HUES64 (cell line): ENCODE data around the gene MYO10.

Experiments used
- H3K27ac ChIP-seq: 2 replicates; pipeline ENCODE4 v1.7.0; 2013; ENCODE audit warnings: low read depth, low read length, inconsistent platforms
- H3K27me3 ChIP-seq: 2 replicates; pipeline ENCODE4 v1.6.1; 2013; ENCODE audit warnings: mild to moderate bottlenecking, low read length; ENCODE audit not compliant: insufficient read depth
- H3K36me3 ChIP-seq: 2 replicates; pipeline ENCODE4 v1.6.1; 2013; ENCODE audit warnings: mild to moderate bottlenecking, low read length; ENCODE audit not compliant: insufficient read depth
- H3K4me1 ChIP-seq: 2 replicates; pipeline ENCODE4 v1.6.1; 2013; ENCODE audit warnings: mild to moderate bottlenecking, low read length, moderate library complexity; ENCODE audit not compliant: insufficient read depth
- H3K4me3 ChIP-seq: 2 replicates; pipeline ENCODE4 v1.5.1; 2013; ENCODE audit warnings: mild to moderate bottlenecking, low read length, moderate library complexity
- H3K9ac ChIP-seq: 2 replicates; pipeline ENCODE4 v1.6.1; 2013; ENCODE audit warnings: mild to moderate bottlenecking, low read depth, low read length
- H3K9me3 ChIP-seq: 2 replicates; pipeline ENCODE4 v1.6.1; 2013; ENCODE audit warnings: low read depth, low read length; ENCODE audit not compliant: insufficient read depth
- WGBS: fragments of 150-250, 120-280 bp; methylation state at CpG from one replicate; pipeline ENCODE4 v1.1.7; 2013; ENCODE audit warnings: missing lambda C conversion rate; 5-methylcytosine and 5-hydroxymethylcytosine counted together

The MYO10 gene

DNA sequence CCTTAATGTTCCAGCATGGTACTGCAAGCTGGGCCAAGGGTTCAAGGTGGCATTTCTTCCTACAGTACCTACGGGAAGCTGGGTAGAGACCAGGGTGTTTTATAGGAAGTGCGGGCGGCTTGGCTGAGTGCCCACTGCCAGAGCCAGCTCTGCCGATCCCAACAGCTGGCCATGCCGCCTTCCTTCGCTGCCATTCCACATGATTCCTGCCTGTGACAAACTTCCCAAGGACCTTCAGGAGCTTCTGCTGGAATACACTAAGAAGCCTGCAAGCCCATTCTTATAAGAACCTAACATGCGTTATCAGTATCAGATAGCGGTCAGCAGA is 22.0 kb downstream of the MYO10 start:
- H3K4me1 ChIP-seq = peaks cover 11% of the 10 kb centered on the region

DNA sequence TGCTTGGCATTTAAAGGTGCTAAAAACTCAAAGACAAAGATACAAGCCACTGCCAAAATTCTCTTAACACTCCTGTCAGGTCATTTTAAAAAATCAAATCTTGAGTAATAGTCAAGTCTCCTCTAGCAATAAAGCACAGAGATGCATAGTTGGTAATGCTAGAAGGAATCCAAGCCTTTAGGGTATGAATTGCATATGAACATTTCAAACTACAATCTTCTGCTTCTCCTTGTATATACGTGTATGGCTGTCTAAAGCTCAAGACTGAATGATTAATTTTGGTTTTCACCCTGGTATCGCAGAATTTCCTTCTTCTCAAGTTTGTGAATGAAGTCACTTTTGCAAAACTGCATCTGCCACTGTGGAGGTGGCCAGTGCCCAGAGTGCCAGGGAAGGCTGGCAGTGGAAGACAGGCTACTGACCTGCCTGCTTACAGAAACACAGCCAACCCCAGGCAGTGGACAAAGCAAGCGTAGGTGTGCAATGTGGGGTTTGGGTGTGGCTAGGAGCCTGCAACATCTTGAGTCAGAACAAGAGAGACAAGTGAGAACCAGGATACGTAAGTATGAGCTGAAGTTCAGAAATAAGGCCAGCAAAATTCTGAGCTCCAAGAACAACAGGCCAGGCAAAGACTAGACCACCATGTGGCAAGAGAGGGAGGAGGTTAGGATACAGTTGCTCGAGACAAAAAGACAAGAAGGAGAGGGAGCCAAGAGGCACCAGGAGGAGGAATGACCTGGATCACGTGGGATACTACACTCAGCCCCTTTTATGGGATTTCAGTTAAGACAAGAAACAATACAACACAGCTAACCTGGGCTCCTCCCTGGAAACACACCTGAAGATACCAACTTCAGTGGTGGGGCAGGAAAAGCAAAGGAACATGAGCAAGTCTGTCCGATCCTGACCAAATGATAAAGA is 22.6 kb downstream of the MYO10 start:
- no peaks in the 10 kb centered on the region for H3K9me3 ChIP-seq
- H3K27me3 ChIP-seq = no peaks in the 10 kb centered on the region
- H3K27ac ChIP-seq = no peak overlapping the region
- no peak overlapping the region for H3K9ac ChIP-seq
- no peaks in the 10 kb centered on the region for H3K36me3 ChIP-seq
- WGBS = 93% methylated on average over 7 of the region's 7 CpGs
- H3K4me3 ChIP-seq = no peak overlapping the region
- H3K4me1 ChIP-seq = peaks cover 11% of the 10 kb centered on the region

More for the DNA sequence above, 22.0 kb downstream of the MYO10 start:
- Histone ChIP-seq H3K4me3 (no peak overlapping the region), H3K36me3 (no peaks in the 10 kb centered on the region), H3K27ac (no peak overlapping the region), H3K9me3 (no peaks in the 10 kb centered on the region), H3K9ac (no peak overlapping the region), H3K27me3 (no peaks in the 10 kb centered on the region)
- WGBS = 91% methylated on average over 8 of the region's 8 CpGs

DNA sequence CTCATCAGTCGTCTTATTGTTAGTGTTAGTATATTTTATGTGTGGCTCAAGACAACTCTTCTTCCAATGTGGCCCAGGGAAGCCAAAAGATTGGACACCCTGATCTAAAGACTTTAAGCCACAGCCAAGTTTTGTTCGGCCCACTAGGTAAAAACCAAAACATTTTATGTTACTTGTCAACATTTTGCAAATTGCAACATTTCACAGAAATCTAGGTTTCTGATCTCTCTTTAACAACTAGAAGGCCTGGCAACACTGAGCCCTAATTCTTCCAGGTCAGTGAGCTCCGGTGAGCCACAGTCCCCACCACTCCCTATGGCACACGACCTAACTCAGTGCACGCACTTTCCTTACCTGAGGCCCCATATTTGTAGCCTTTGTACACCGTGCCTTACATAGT is 24.0 kb downstream of the MYO10 start:
- no peak overlapping the region for H3K27ac ChIP-seq
- WGBS = 93% methylated on average over 6 of the region's 6 CpGs

GRCh38 chr5:16909464-16909863 is 26.6 kb downstream of the MYO10 start:
- H3K27ac ChIP-seq = no peak overlapping the region
- H3K36me3 ChIP-seq = no peaks in the 10 kb centered on the region
- WGBS = 86% methylated on average over 7 of the region's 7 CpGs
- H3K27me3 ChIP-seq = no peaks in the 10 kb centered on the region
- H3K4me3 ChIP-seq = no peak overlapping the region
- no peaks in the 10 kb centered on the region for H3K9me3 ChIP-seq
- H3K4me1 ChIP-seq = no peaks in the 10 kb centered on the region
- no peak overlapping the region for H3K9ac ChIP-seq

More for the DNA sequence above, 24.0 kb downstream of the MYO10 start:
- H3K27me3 ChIP-seq = no peaks in the 10 kb centered on the region
- H3K4me3 ChIP-seq = no peak overlapping the region
- no peaks in the 10 kb centered on the region for H3K9me3 ChIP-seq
- no peak overlapping the region for H3K9ac ChIP-seq
- H3K36me3 ChIP-seq = no peaks in the 10 kb centered on the region
- peaks cover 11% of the 10 kb centered on the region for H3K4me1 ChIP-seq

DNA sequence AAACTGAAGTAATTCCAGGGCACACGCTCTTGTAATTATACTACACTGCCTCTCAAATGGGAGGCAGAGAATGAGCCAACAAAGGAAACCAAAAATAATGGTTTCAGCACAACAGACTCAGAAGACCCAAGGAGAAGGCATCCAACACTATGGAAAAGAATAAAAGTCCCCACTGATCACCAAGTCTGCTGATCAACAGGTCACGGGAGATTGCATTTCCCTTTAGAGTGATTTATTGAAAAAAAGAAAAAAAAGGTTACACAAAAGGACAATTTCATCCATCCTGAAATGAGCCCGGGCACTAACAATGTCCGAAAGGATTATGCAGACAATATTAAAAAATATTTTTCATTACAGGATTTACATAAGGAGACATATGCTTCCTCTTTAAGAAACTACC is 28.8 kb downstream of the MYO10 start:
- no peaks in the 10 kb centered on the region for H3K36me3 ChIP-seq
- H3K27ac ChIP-seq = no peak overlapping the region
- no peaks in the 10 kb centered on the region for H3K27me3 ChIP-seq
- no peak overlapping the region for H3K4me3 ChIP-seq
- H3K9me3 ChIP-seq = no peaks in the 10 kb centered on the region
- 60% methylated on average over 3 of the region's 4 CpGs for WGBS
- no peaks in the 10 kb centered on the region for H3K4me1 ChIP-seq
- H3K9ac ChIP-seq = no peak overlapping the region

DNA sequence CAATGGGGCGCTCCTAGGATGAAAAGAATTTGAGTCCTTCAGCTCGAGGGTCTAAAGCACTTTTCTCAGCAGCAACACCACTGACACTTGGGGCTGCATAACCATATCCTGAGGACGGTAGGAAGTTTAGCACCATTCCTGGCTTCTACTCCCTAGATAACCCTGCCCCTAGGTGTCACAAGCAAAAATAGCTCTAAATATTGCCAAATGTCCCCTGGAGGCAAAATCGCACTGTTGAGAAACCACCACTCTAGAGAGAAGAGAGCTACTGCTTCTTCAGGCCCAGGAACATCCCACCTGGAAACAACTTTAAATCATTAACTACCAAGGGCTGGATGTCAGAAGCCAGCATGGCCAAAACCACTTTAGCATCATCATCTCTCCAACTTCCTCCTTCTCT is 29.8 kb downstream of the MYO10 start:
- H3K4me3 ChIP-seq = no peak overlapping the region
- WGBS = 93% methylated on average over 4 of the region's 4 CpGs
- no peak overlapping the region for H3K27ac ChIP-seq
- no peak overlapping the region for H3K9ac ChIP-seq
- no peaks in the 10 kb centered on the region for H3K27me3 ChIP-seq
- H3K4me1 ChIP-seq = peaks cover 5% of the 10 kb centered on the region
- no peaks in the 10 kb centered on the region for H3K9me3 ChIP-seq
- no peaks in the 10 kb centered on the region for H3K36me3 ChIP-seq

GRCh38 chr5:16903480-16904300 is 32.4 kb downstream of the MYO10 start:
- 94% methylated on average over 7 of the region's 7 CpGs for WGBS
- H3K4me1 ChIP-seq = peaks cover 12% of the 10 kb centered on the region
- H3K27me3 ChIP-seq = no peaks in the 10 kb centered on the region
- no peak overlapping the region for H3K27ac ChIP-seq
- no peaks in the 10 kb centered on the region for H3K9me3 ChIP-seq
- no peak overlapping the region for H3K4me3 ChIP-seq
- H3K9ac ChIP-seq = no peak overlapping the region
- no peaks in the 10 kb centered on the region for H3K36me3 ChIP-seq

DNA sequence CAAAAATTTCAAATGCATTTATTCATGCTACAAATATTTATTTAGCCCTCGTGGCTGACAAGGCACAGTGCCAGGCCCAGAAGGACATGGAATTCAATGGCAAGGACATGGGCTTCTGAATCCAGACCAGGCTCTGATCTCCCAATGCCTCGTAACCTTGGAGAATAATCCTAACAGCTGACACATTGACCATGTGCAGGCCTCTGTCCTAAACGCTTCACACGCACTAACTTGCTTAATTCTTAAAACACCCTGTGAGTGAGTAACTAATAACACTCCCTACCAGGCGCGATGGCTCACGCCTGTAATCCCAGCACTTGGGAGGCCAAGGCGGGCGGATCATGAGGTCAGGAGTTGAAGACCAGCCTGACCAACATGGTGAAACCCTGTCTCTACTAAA is 33.2 kb downstream of the MYO10 start:
- Histone ChIP-seq H3K27ac (no peak overlapping the region), H3K36me3 (no peaks in the 10 kb centered on the region), H3K9ac (no peak overlapping the region), H3K4me3 (no peak overlapping the region), H3K9me3 (no peaks in the 10 kb centered on the region), H3K27me3 (no peaks in the 10 kb centered on the region), H3K4me1 (peaks cover 14% of the 10 kb centered on the region)
- 93% methylated on average over 9 of the region's 9 CpGs for WGBS

DNA sequence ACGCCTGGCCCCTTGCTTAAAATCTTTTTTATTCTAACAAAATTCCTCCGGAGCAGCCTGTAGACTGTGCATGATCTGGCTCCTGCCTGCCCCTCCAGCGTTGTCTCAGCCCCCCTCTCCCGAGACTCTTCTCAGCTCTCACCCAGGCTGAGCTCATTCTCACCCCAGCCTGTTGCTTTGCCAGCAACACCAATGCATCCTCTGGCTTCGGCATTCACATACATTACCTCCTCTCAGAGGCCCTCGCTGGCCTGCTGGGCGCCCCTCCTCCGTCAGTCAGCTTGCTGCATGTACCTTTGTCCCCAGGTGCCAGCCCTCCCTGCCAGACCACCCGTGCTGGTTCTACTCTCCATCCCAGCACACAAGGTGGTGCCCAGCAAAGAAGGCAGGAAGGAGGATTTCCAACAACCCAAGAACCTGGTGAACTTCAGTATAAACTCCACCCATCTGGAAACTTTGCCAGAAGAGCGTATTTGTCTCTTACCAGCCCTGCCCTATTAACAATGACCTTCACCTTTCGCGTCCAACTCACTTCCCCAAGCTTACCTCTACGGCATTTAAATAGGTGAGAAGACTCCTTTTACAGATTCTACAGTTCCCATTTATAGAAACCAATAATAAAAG is 35.0 kb downstream of the MYO10 start:
- H3K9me3 ChIP-seq = no peaks in the 10 kb centered on the region
- H3K36me3 ChIP-seq = no peaks in the 10 kb centered on the region
- H3K4me3 ChIP-seq = no peak overlapping the region
- peaks cover 30% of the 10 kb centered on the region for H3K4me1 ChIP-seq
- peak overlapping the region; percentile 59; the same call in 1 of the 2 replicates for H3K27ac ChIP-seq
- no peaks in the 10 kb centered on the region for H3K27me3 ChIP-seq
- H3K9ac ChIP-seq = no peak overlapping the region
- 27% methylated on average over 13 of the region's 13 CpGs for WGBS

- H3K27me3 ChIP-seq = no peaks in the 10 kb centered on the region
- H3K9ac ChIP-seq = no peak overlapping the region
- no peak overlapping the region for H3K4me3 ChIP-seq
- no peaks in the 10 kb centered on the region for H3K9me3 ChIP-seq
- 82% methylated on average over 12 of the region's 12 CpGs for WGBS
- H3K36me3 ChIP-seq = no peaks in the 10 kb centered on the region
- H3K27ac ChIP-seq = no peak overlapping the region
- H3K4me1 ChIP-seq = peaks cover 49% of the 10 kb centered on the region
Observed at GRCh38 chr5:16899171-16899570, 36.9 kb downstream of the MYO10 start.

DNA sequence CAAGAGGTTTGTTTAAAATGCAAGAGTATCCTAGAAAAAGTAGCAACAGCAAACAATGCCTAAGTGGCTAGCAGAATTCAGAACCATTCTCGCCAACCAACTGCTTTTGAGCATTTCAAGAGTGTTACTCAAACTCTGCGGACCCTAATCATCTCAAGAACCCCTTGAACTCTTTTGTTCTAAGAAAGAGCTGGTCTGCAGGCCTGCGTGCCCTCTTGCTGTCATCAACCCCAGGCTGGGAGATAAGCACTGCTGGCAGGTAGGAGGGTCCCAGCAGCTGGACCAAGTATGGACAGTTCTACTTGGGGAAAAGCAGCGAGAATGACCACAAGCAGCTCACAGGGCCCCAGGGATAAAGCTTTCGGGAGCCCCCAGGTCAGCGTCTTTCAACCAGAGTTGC is 38.3 kb downstream of the MYO10 start:
- H3K27ac ChIP-seq = peak overlapping the region; percentile 0; the same call in 1 of the 2 replicates
- no peak overlapping the region for H3K9ac ChIP-seq
- no peaks in the 10 kb centered on the region for H3K9me3 ChIP-seq
- WGBS = 71% methylated on average over 6 of the region's 6 CpGs
- H3K36me3 ChIP-seq = no peaks in the 10 kb centered on the region
- no peaks in the 10 kb centered on the region for H3K27me3 ChIP-seq
- peaks cover 55% of the 10 kb centered on the region for H3K4me1 ChIP-seq
- H3K4me3 ChIP-seq = no peak overlapping the region
